SH-SY5Y (cell line): ENCODE data around the gene LRCH4.

Experiments used
- GATA2 ChIP-seq: IDR thresholded peaks from 2 replicates; pipeline ENCODE4 v1.6.1; 2011; ENCODE audit warnings: mild to moderate bottlenecking, low read depth, low read length
- GATA3 ChIP-seq: IDR thresholded peaks from 2 replicates; pipeline ENCODE4 v1.6.1; 2011; ENCODE audit warnings: low read depth, mild to moderate bottlenecking, low read length, moderate library complexity

- no peak for TF ChIP-seq GATA2
- TF ChIP-seq GATA3: no peak
Measured at GRCh38 chr7:100626055-100626454, 40.1 kb upstream of the LRCH4 start.
